Activated CD4-positive, alpha-beta T cell treated with anti-CD3 and anti-CD28 coated beads, Interleukin-2, amount 50 U/mL, for 48 hours (primary cell): ENCODE measurements around the gene CPNE4.
A peak's percentile ranks its signal among the peaks of the same experiment; 100 is the strongest.
"Not testable (repeated sequence)": the region's sequence is repeated elsewhere in the genome, so short reads cannot be mapped to it uniquely, and the experiment has no call there.

ENCODE experiments used
- DNase-seq, 2 experiments: peaks; one replicate each; pipeline ENCODE4 v3.0.0-alpha.2; 2020

Gene CPNE4

GRCh38 chr3:132034486-132035464, at the start of gene CPNE4:
CPNE4 (minus strand) TSS chr3:132035014.
- DNase-seq: peak; percentile 79 to 84

GRCh38 chr3:132083583-132084279, 48.9 kb upstream of the CPNE4 start:
- DNase-seq: no peak

DNA sequence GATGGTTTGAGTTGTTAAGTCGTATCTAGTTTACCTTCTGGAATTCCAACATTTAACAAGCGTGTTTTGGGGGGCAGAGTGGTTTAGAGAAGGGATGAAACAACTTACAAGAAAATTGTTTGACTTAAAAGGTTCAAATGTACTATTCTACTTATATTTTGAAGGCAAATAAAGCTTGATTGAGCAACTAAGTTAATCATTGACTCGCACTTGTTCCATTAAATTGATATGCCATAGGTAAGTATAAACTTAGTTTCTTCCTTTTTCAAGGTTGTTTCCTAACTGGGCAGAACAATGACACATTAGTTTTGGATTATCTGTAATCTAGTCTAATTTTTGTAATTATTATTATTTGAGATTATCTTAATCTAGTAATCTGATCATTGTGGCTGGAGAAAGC, 48.3 kb upstream of the CPNE4 start:
- DNase-seq: no peak

DNA sequence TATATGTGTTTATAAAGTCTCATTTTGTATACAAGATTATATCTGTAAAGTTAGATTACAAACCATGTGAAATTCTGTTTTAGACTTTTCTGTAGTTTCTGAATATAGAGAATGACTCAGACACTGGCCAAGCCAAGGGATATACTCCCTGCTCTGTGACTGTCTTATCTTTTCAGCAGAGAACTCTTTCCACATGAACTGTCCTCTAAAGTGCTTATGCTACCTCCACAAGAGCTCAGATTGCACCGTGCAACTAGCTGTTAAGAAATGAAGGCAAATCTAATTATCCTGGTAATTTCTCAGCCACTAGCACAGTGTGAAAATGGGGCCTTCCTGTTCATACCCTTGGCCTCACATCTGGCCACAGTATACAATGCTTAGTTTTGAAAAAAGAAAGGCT, 44.3 kb upstream of the CPNE4 start:
- no peak for DNase-seq

- no peak for DNase-seq
Measured at GRCh38 chr3:132073771-132074170, 39.0 kb upstream of the CPNE4 start.

GRCh38 chr3:132071043-132071442, 36.2 kb upstream of the CPNE4 start:
- DNase-seq: no peak

DNA sequence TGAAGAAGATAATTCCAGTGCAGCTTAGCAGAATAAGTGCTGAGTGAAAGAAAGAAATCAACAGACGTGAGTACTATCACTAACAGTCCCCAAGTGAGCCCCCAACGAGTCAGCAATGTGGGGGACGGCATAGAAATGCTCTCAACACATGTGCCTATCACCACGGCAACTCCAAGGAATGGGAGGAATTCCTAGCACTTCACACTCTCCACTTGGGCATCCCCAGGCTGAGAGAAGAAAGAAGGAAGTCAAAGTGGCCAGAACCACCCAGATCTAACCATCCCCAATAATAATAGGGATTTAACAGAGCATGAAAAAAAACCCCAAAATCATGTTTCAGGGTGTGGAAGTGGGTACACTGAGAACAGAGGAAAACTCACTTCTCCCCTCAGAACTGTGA, 29.3 kb upstream of the CPNE4 start:
- no peak for DNase-seq

DNA sequence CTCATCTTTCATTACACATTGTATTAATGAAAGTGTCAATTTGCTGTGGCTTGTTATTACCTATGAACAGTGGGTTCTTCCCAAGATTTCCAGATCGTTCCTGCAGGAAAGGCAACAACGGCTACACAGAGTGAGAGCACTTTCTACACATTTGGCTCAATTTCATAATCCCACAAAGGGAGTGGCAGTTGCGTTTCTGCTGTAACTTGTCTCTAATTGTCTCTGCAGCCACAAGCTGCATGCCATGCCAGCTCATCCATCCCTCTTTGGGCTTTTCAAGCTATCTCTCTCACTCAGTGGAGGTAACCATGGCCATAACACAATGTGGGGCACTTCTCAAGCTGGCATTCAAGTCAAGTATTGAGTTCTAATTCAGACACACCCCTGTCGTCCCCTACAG, 27.7 kb upstream of the CPNE4 start:
- DNase-seq: no peak

DNA sequence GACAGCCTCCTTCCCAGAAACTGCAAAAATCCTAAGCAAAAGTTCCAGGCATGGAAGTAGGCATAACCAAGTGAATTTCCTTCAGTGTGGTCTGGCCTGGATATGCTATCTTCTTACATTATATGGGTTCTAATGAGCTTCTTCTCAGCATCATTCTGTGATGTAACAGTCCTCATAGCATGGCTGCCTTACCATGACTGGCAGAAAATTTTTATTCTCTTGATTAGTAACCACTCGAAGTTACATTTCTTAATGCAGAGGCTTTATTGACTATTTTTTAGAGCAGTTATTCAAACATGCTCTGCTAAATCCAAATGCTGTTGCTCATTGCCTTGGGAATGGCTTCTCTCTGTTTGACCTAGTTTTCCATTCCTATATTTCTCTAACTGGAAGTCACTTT, 21.1 kb upstream of the CPNE4 start:
- DNase-seq: no peak

- DNase-seq: no peak
Measured at GRCh38 chr3:132047209-132047608, 12.4 kb upstream of the CPNE4 start.

- not testable (repeated sequence) for DNase-seq
Measured at GRCh38 chr3:132044874-132045273, 10.1 kb upstream of the CPNE4 start.

DNA sequence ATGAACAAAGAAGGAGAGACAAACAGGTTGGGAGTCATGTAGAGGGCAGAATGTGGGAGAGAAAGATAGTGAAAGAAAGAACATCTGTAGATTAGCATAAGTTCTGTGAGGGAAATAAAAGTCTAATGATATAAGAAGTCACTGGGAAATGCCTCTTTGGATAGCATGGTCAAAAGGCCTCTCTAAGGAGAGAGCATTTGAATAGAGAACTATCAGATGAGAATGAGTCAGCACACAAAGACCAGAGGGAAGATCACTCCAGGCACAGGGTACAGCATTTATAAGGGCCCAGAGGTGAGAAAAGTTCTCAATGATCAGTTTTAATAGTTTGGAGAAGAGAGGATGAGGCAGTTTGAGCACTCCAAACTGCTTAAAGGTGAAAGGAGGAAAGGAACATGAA, 7.9 kb upstream of the CPNE4 start:
- no peak for DNase-seq

GRCh38 chr3:132038198-132038825, 3.5 kb upstream of the CPNE4 start:
- no peak for DNase-seq

GRCh38 chr3:132037581-132037980, 2.8 kb upstream of the CPNE4 start:
- DNase-seq: no peak

DNA sequence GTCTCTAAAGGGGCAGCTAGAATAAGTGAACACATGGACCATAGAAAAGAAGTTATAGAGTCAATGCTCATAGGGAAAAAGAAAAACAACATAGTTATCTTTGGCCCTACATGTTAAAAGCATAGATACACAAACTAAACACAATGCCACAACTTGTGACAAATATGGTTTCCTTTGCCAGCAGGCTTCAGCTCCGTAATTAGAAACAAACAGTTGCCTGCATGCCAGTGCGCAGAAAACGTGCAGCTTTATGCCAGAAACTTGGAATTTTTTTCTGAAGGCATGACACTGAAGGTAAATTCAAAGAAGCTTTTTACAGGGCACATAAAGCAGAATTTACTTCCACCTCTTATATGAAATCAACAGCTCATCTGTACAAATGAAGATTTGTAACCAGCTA, 2.2 kb upstream of the CPNE4 start:
- DNase-seq: no peak

GRCh38 chr3:132034097-132034485, 723 bp downstream of the CPNE4 start:
- no peak for DNase-seq

- no peak for DNase-seq
Measured at GRCh38 chr3:132033471-132033870, 1.3 kb downstream of the CPNE4 start.

GRCh38 chr3:132032959-132033358, 1.9 kb downstream of the CPNE4 start:
- DNase-seq: no peak

DNA sequence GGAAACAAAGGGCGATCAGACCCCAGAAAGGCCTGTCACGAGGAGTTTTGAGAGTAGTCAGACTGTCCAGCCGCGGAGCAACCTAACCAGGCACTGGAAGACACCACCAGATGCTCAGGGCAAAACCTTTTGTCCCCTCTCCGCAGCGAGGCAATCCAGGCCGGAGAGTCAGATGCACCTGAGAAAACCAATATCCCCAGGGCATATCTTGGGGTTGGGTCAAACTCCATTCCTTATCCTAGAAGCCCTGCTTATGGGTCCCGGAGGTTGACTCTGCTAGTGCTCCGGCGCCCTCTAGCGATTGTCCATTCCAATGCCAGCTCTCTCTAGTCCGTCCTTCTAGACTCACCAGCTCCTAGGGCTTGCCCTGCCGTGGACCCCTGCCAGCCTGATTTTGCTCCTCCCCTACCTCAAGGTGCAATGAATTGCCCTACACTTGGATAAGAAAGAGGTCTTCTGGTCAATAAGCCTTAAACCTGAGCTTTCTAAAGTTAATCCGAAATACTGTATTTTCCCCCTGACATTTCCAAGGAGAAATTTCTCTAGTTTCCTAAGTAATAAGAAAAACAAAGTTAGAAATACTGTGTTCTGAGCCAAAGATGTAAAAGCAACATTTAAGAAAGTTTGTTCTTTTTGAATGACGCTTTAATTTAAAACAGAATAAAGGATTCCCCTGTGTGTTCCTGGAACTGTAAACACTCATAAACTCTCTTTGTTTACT, 5.5 kb downstream of the CPNE4 start:
- DNase-seq: peak; percentile 78 to 82

GRCh38 chr3:132022914-132023313, 11.9 kb downstream of the CPNE4 start:
- DNase-seq: no peak

DNA sequence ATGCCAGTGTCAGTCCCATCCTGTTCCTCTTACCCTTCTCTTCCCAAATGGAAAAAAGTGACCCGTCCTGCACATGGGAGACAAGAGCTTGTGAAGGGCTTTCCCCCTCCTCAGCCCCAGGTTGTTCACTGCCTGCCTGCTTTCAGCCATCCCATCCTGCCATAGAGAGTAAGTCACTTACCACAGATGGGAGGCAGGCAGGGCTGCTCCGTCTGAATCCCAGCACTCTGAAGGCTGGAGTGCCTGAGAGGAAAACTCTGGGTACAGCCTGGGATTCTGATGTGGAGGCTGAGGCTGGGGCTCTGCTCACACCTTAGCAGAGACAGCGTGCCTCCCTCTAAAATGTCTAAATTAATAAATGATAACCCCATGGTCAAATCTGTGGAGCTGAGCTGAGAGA, 14.8 kb downstream of the CPNE4 start:
- no peak for DNase-seq

GRCh38 chr3:132017137-132017536, 17.7 kb downstream of the CPNE4 start:
- DNase-seq: no peak
